ENCODE measurements around the gene TRPM6.

TRPM6 gene

DNA sequence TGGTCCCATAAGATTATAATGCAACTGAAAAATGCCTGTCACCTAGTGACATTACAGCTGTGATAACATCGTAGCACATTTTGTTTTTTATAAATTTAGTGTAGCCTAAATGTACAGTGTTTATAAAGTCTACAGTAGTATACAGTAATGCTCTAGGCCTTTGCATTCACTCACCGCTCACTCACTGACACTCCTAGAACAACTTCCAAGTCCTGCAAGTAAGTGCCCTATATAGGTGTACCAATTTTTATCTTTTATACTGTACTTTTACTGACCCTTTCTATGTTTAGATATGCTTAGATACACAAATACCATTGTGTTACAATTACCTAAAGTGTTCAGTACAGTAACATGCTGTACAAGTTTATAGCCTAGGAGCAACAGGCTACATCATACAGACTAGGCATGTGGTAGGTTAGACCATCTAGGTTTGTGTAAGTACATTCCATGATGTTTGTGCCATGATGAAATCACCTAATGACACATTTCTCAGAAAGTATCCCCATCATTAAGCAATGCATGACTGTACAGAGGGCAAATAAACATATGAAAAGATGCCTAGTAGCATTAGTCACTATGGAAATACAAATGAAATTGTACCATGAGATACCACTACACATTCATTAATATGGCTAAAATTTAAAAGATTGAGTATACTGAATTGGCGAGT is 127.6 kb downstream of the TRPM6 start:
- Histone ChIP-seq H3K4me1 (ENCODE audit: control insufficient read depth in 2 of 2, insufficient read depth in 2 of 2, low read length in 2 of 2) (no peaks in the 10 kb centered on the region), H3K9me3 (ENCODE audit: control insufficient read depth in 2 of 2, low read length in 2 of 2) (no peaks in the 10 kb centered on the region), H3K36me3 (ENCODE audit: control insufficient read depth in 2 of 2, insufficient read depth in 2 of 2, low read length in 2 of 2) (peaks cover 8 to 9% of the 10 kb centered on the region in 2 donors), H3K27ac (ENCODE audit: low read depth in 2 of 2, low read length in 2 of 2) (no peak overlapping the region), H3K9ac (ENCODE audit: low read depth in 1 of 2, low read length in 2 of 2) (no peak overlapping the region), H3K4me3 (ENCODE audit: low read length in 2 of 2) (no peak overlapping the region), H3K27me3 (ENCODE audit: control insufficient read depth in 2 of 2, insufficient read depth in 2 of 2, low read length in 2 of 2) (no peaks in the 10 kb centered on the region)

DNA sequence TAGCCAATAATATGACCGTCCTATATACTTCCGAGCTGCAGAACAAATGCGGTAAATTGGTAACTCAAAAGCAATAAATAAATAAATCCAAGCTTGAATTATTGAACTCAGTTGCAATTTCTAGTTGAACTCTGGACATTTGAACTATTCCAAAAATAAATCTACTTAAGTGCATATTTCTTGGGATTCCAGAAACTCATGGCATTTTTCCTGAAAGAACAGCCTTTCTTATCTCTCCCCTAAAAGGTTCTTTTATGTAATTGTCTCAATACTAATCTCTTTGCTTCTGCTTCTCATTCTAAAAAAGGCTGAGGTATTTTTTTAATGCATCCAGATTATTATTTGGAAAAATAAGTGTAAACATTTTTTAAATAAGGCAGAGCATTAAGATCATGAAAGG is 131.7 kb downstream of the TRPM6 start:
- H3K36me3 ChIP-seq (ENCODE audit: control insufficient read depth in 2 of 2, insufficient read depth in 2 of 2, low read length in 2 of 2), result peaks cover 8 to 11% of the 10 kb centered on the region in 2 donors
- no peaks in the 10 kb centered on the region for H3K27me3 ChIP-seq (ENCODE audit: control insufficient read depth in 2 of 2, insufficient read depth in 2 of 2, low read length in 2 of 2)
- no peaks in the 10 kb centered on the region for H3K9me3 ChIP-seq (ENCODE audit: control insufficient read depth in 2 of 2, low read length in 2 of 2)
- H3K4me1 ChIP-seq (ENCODE audit: control insufficient read depth in 2 of 2, insufficient read depth in 2 of 2, low read length in 2 of 2), result no peaks in the 10 kb centered on the region
- no peak overlapping the region for H3K27ac ChIP-seq (ENCODE audit: low read depth in 2 of 2, low read length in 2 of 2)
- H3K4me3 ChIP-seq (ENCODE audit: low read length in 2 of 2), result no peak overlapping the region
- no peak overlapping the region for H3K9ac ChIP-seq (ENCODE audit: low read depth in 1 of 2, low read length in 2 of 2)

DNA sequence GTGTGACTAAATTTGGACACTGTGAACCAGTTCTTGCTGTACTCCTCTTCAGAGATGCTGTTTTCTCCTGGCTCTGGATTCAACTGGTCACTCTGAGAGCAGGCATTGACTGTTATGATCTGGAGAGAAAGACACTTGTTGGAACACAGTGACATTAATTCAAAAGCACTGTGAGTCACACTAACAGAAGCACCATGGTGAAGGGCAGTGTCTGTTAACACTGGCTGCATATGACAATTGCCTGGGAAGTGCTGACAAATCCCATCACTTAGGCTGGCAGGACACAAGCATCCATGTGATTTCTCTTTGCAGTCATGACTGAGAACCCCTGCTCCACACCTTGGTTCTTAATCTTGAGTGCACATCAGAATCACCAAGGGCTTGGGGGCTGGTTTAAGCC is 132.4 kb downstream of the TRPM6 start:
- H3K36me3 ChIP-seq (ENCODE audit: control insufficient read depth in 2 of 2, insufficient read depth in 2 of 2, low read length in 2 of 2), result peaks cover 8 to 10% of the 10 kb centered on the region in 2 donors
- H3K9me3 ChIP-seq (ENCODE audit: control insufficient read depth in 2 of 2, low read length in 2 of 2), result no peaks in the 10 kb centered on the region
- no peak overlapping the region for H3K27ac ChIP-seq (ENCODE audit: low read depth in 2 of 2, low read length in 2 of 2)
- H3K4me3 ChIP-seq (ENCODE audit: low read length in 2 of 2), result no peak overlapping the region
- H3K27me3 ChIP-seq (ENCODE audit: control insufficient read depth in 2 of 2, insufficient read depth in 2 of 2, low read length in 2 of 2), result no peaks in the 10 kb centered on the region
- no peaks in the 10 kb centered on the region for H3K4me1 ChIP-seq (ENCODE audit: control insufficient read depth in 2 of 2, insufficient read depth in 2 of 2, low read length in 2 of 2)
- no peak overlapping the region for H3K9ac ChIP-seq (ENCODE audit: low read depth in 1 of 2, low read length in 2 of 2)

DNA sequence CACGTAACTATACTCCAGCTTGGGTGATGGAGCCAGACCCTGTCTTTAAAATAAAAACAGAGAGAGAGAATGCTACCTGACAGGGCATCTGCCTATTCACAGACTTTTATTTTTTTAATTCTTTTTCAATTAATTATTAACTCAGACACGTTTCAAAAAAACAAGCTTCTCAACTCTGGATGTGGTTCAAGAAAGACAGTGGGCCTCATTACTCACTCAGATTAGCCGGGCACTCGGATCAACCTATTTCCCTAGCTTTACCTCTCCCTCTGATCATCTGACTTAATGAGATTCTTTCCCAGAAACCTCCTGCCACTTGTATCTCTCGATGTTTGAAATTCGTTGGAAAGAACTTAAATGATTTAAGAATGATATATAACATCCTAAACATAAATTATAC is 134.1 kb downstream of the TRPM6 start:
- Histone ChIP-seq H3K27me3 (ENCODE audit: control insufficient read depth in 2 of 2, insufficient read depth in 2 of 2, low read length in 2 of 2) (no peaks in the 10 kb centered on the region), H3K4me1 (ENCODE audit: control insufficient read depth in 2 of 2, insufficient read depth in 2 of 2, low read length in 2 of 2) (no peaks in the 10 kb centered on the region), H3K9me3 (ENCODE audit: control insufficient read depth in 2 of 2, low read length in 2 of 2) (no peaks in the 10 kb centered on the region), H3K27ac (ENCODE audit: low read depth in 2 of 2, low read length in 2 of 2) (no peak overlapping the region), H3K9ac (ENCODE audit: low read depth in 1 of 2, low read length in 2 of 2) (no peak overlapping the region), H3K36me3 (ENCODE audit: control insufficient read depth in 2 of 2, insufficient read depth in 2 of 2, low read length in 2 of 2) (peaks cover 8 to 9% of the 10 kb centered on the region in 2 donors), H3K4me3 (ENCODE audit: low read length in 2 of 2) (no peak overlapping the region)

DNA sequence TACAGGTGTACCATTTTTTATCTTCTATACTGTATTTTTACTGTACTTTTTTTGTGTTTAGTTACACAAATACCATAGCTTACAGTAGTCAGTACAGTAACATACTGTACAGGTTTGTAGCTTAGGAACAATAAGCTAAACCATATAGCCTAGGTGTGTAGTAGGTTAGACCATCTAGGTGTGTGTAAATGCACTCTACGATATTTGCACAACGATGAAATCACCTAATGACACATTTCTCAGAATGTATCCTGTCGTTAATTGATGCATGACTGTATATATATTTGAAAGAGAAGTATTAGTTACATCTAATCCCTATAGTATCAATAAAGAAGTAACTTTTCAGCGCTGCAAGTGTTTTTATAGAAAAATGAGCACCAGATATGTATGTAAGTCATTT is 138.8 kb downstream of the TRPM6 start:
- no peaks in the 10 kb centered on the region for H3K9me3 ChIP-seq (ENCODE audit: control insufficient read depth in 2 of 2, low read length in 2 of 2)
- H3K4me1 ChIP-seq (ENCODE audit: control insufficient read depth in 2 of 2, insufficient read depth in 2 of 2, low read length in 2 of 2), result no peaks in the 10 kb centered on the region
- no peak overlapping the region for H3K9ac ChIP-seq (ENCODE audit: low read depth in 1 of 2, low read length in 2 of 2)
- no peaks in the 10 kb centered on the region for H3K27me3 ChIP-seq (ENCODE audit: control insufficient read depth in 2 of 2, insufficient read depth in 2 of 2, low read length in 2 of 2)
- H3K4me3 ChIP-seq (ENCODE audit: low read length in 2 of 2), result no peak overlapping the region
- H3K27ac ChIP-seq (ENCODE audit: low read depth in 2 of 2, low read length in 2 of 2), result no peak overlapping the region
- H3K36me3 ChIP-seq (ENCODE audit: control insufficient read depth in 2 of 2, insufficient read depth in 2 of 2, low read length in 2 of 2), result no peaks in the 10 kb centered on the region

GRCh38 chr9:74742792-74743730 is 144.7 kb downstream of the TRPM6 start:
- H3K27ac ChIP-seq (ENCODE audit: low read depth in 2 of 2, low read length in 2 of 2), result no peak overlapping the region
- H3K36me3 ChIP-seq (ENCODE audit: control insufficient read depth in 2 of 2, insufficient read depth in 2 of 2, low read length in 2 of 2), result peaks cover 6 to 8% of the 10 kb centered on the region in 2 donors
- H3K4me1 ChIP-seq (ENCODE audit: control insufficient read depth in 2 of 2, insufficient read depth in 2 of 2, low read length in 2 of 2), result no peaks in the 10 kb centered on the region
- H3K9ac ChIP-seq (ENCODE audit: low read depth in 1 of 2, low read length in 2 of 2), result no peak overlapping the region
- no peaks in the 10 kb centered on the region for H3K27me3 ChIP-seq (ENCODE audit: control insufficient read depth in 2 of 2, insufficient read depth in 2 of 2, low read length in 2 of 2)
- H3K4me3 ChIP-seq (ENCODE audit: low read length in 2 of 2), result no peak overlapping the region
- H3K9me3 ChIP-seq (ENCODE audit: control insufficient read depth in 2 of 2, low read length in 2 of 2), result no peaks in the 10 kb centered on the region

DNA sequence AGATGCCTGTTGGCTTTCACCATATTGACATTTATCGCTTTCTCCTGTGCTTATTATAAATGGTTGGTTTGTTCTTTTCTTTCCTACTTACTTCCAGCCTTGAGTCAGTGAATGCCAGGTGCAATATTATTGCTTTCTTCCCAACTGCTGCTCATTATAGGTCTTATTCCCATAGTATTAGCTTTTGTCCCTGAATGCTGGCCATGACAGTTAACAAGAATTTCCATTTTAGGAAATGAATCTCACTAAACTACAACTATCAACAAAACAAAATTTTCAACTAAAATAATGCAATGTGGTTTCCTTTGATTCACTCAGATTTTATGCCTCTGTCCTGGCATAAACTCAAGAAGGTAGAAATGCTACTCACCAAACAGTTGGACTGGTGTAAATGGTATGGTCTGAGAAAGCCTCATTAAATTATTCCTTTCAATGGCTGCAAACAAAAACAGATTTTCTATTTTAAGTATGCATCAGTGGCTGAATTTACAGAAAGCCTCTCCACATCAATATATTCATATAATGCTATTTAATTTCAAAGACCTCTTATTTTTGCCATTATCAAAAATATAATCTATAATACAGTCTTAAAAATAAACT is 145.4 kb downstream of the TRPM6 start:
- H3K9me3 ChIP-seq (ENCODE audit: control insufficient read depth in 2 of 2, low read length in 2 of 2), result no peaks in the 10 kb centered on the region
- no peak overlapping the region for H3K4me3 ChIP-seq (ENCODE audit: low read length in 2 of 2)
- no peaks in the 10 kb centered on the region for H3K27me3 ChIP-seq (ENCODE audit: control insufficient read depth in 2 of 2, insufficient read depth in 2 of 2, low read length in 2 of 2)
- H3K27ac ChIP-seq (ENCODE audit: low read depth in 2 of 2, low read length in 2 of 2), result no peak overlapping the region
- peaks cover 8 to 10% of the 10 kb centered on the region in 2 donors for H3K36me3 ChIP-seq (ENCODE audit: control insufficient read depth in 2 of 2, insufficient read depth in 2 of 2, low read length in 2 of 2)
- H3K4me1 ChIP-seq (ENCODE audit: control insufficient read depth in 2 of 2, insufficient read depth in 2 of 2, low read length in 2 of 2), result no peaks in the 10 kb centered on the region
- H3K9ac ChIP-seq (ENCODE audit: low read depth in 1 of 2, low read length in 2 of 2), result no peak overlapping the region

DNA sequence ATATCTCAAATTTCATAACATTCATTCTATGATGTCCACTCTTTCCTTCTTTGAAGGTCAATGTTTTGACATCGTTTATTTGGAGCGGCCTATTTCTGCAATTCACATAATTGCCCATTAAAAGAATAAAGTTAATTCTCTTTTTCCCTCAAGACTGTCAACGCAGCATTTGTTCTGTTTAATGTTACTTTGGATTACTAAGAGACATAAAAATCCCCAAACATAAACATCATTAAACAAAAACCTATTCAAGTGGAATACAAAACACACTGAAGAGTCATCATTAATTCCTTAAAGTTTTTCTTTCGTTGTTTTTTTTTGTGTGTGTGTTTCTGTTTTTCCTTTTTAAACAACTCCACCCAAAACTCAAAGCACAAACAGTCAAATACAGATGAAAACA is 151.1 kb downstream of the TRPM6 start:
- H3K4me1 ChIP-seq (ENCODE audit: control insufficient read depth in 2 of 2, insufficient read depth in 2 of 2, low read length in 2 of 2), result no peaks in the 10 kb centered on the region
- H3K27ac ChIP-seq (ENCODE audit: low read depth in 2 of 2, low read length in 2 of 2), result no peak overlapping the region
- no peak overlapping the region for H3K4me3 ChIP-seq (ENCODE audit: low read length in 2 of 2)
- peaks cover 8 to 10% of the 10 kb centered on the region in 2 donors for H3K36me3 ChIP-seq (ENCODE audit: control insufficient read depth in 2 of 2, insufficient read depth in 2 of 2, low read length in 2 of 2)
- H3K9me3 ChIP-seq (ENCODE audit: control insufficient read depth in 2 of 2, low read length in 2 of 2), result no peaks in the 10 kb centered on the region
- H3K27me3 ChIP-seq (ENCODE audit: control insufficient read depth in 2 of 2, insufficient read depth in 2 of 2, low read length in 2 of 2), result no peaks in the 10 kb centered on the region
- no peak overlapping the region for H3K9ac ChIP-seq (ENCODE audit: low read depth in 1 of 2, low read length in 2 of 2)

DNA sequence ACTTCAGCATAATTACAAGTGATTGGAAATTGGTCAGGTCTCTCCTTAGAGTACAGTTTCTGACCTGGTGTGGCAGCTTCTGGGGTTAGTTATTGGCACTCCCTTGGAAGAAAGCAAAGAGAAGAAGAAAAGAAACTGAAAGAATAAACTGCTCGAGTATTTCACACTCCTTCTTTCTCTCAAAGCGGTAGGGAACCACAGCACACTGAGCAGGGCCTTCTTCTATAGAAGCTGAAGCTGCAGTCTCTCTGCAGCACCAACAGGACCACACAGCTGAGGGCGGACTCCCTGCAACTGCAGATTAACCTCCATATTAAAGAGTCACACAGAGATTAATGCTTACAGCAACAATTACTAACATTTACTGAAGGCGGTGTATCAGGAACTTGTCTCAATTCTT is 152.0 kb downstream of the TRPM6 start:
- no peaks in the 10 kb centered on the region for H3K4me1 ChIP-seq (ENCODE audit: control insufficient read depth in 2 of 2, insufficient read depth in 2 of 2, low read length in 2 of 2)
- H3K27ac ChIP-seq (ENCODE audit: low read depth in 2 of 2, low read length in 2 of 2), result no peak overlapping the region
- peaks cover 7 to 8% of the 10 kb centered on the region in 2 donors for H3K36me3 ChIP-seq (ENCODE audit: control insufficient read depth in 2 of 2, insufficient read depth in 2 of 2, low read length in 2 of 2)
- no peaks in the 10 kb centered on the region for H3K27me3 ChIP-seq (ENCODE audit: control insufficient read depth in 2 of 2, insufficient read depth in 2 of 2, low read length in 2 of 2)
- H3K9ac ChIP-seq (ENCODE audit: low read depth in 1 of 2, low read length in 2 of 2), result no peak overlapping the region
- H3K9me3 ChIP-seq (ENCODE audit: control insufficient read depth in 2 of 2, low read length in 2 of 2), result no peaks in the 10 kb centered on the region
- H3K4me3 ChIP-seq (ENCODE audit: low read length in 2 of 2), result no peak overlapping the region

DNA sequence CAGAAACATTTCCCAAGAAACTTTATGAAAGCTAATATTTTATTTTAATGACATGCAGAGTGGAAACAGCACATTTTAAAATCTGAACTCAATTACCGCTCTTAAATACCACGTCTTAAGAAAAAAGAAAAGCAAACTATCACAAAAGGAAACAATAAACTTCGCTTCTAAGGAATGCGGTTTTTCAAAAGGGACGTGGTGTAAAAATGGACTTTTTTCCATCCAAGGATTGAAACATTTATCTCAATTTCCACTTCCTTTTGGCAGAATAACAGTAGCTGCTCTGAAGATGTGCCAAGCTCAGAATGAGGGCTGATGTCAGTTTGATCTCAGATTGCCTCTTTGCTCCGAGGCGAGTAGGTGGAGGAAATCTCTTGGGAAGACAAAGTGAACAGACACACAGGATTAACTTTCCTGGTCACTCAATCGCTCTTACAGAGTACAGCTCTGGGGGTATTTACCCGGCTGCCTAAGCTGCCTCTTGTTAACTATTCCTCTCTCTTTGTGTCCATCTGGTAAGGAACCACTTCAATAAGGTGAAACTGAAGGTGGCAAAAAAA is 158.5 kb downstream of the TRPM6 start:
- no peaks in the 10 kb centered on the region for H3K9me3 ChIP-seq (ENCODE audit: control insufficient read depth in 2 of 2, low read length in 2 of 2)
- no peak overlapping the region for H3K4me3 ChIP-seq (ENCODE audit: low read length in 2 of 2)
- no peaks in the 10 kb centered on the region for H3K4me1 ChIP-seq (ENCODE audit: control insufficient read depth in 2 of 2, insufficient read depth in 2 of 2, low read length in 2 of 2)
- H3K27ac ChIP-seq (ENCODE audit: low read depth in 2 of 2, low read length in 2 of 2), result no peak overlapping the region
- peaks cover 0 to 5% of the 10 kb centered on the region in 2 donors for H3K36me3 ChIP-seq (ENCODE audit: control insufficient read depth in 2 of 2, insufficient read depth in 2 of 2, low read length in 2 of 2)
- no peaks in the 10 kb centered on the region for H3K27me3 ChIP-seq (ENCODE audit: control insufficient read depth in 2 of 2, insufficient read depth in 2 of 2, low read length in 2 of 2)
- H3K9ac ChIP-seq (ENCODE audit: low read depth in 1 of 2, low read length in 2 of 2), result no peak overlapping the region

All from mucosa of rectum (tissue), 2 donors.